Ishikawa (cell line): Measurements from ENCODE around the gene CNTD1.

Experiments
- CEBPB ChIP-seq: IDR thresholded peaks from 2 replicates; pipeline ENCODE4 v1.6.1; 2012
- CREB1 ChIP-seq: IDR thresholded peaks from 2 replicates; pipeline ENCODE4 v1.6.1; 2012; ENCODE audit warnings: low read depth
- EP300 ChIP-seq: IDR thresholded peaks from 2 replicates; pipeline ENCODE4 v1.6.1; 2012; ENCODE audit warnings: borderline replicate concordance
- FOXM1 ChIP-seq: IDR thresholded peaks from 2 replicates; pipeline ENCODE4 v1.6.1; 2012; ENCODE audit warnings: low read depth, borderline replicate concordance
- MAX ChIP-seq: IDR thresholded peaks from 2 replicates; pipeline ENCODE4 v1.6.1; 2012
- REST ChIP-seq: IDR thresholded peaks from 2 replicates; pipeline ENCODE4 v1.6.1; 2012; ENCODE audit warnings: low read depth, mild to moderate bottlenecking
- USF1 ChIP-seq: IDR thresholded peaks from 2 replicates; pipeline ENCODE4 v1.6.1; 2012
- YY1 ChIP-seq: IDR thresholded peaks from 2 replicates; pipeline ENCODE4 v1.6.1; 2012; ENCODE audit warnings: low read depth

- TF ChIP-seq CEBPB: no peak
- no peak for TF ChIP-seq REST
- TF ChIP-seq EP300: no peak
- no peak for TF ChIP-seq FOXM1
- TF ChIP-seq USF1: no peak
- TF ChIP-seq CREB1: no peak
- TF ChIP-seq YY1: no peak
- TF ChIP-seq MAX: no peak
These were observed 18.5 kb upstream of the CNTD1 start, which contains the start of gene WNK4 for GRCh38 chr17:42779936-42780850.
